Uterus (tissue), 4 donors: ENCODE data around the gene CD4. TPM values are rescaled to one million over a fixed set of nuclear protein-coding genes. Genes with fewer than 3 reads are reported as not detected.
"Not testable (repeated sequence)": the region's sequence is repeated elsewhere in the genome, so short reads cannot be mapped to it uniquely, and the experiment has no call there.

Experiments
- DNase-seq, 2 donors: peaks; one replicate each; pipeline ENCODE4 v3.0.0-alpha.2; 2019 to 2020
- H3K27ac ChIP-seq, 2 donors: fragments of 200-600 bp; sonication (generic); 1 replicate in 1 of 2; 2 replicates in 1 of 2; pipeline ENCODE4 v1.5.1; 2016 to 2018
- H3K27me3 ChIP-seq, 2 donors: fragments of 200-600 bp; sonication (generic); one replicate each; pipeline ENCODE4 v1.5.1; 2018 to 2019; ENCODE audit warnings: control low read depth in 1 of 2
- H3K36me3 ChIP-seq, 2 donors: fragments of 200-600 bp; sonication (generic); one replicate each; pipeline ENCODE4 v1.5.1; 2019; ENCODE audit warnings: control low read depth in 1 of 2
- H3K4me1 ChIP-seq, 2 donors: fragments of 200-600 bp; sonication (generic); one replicate each; pipeline ENCODE4 v1.5.1; 2018 to 2019; ENCODE audit warnings: control low read depth in 1 of 2
- H3K4me3 ChIP-seq, 2 donors: fragments of 200-600 bp; sonication (generic); 1 replicate in 1 of 2; 2 replicates in 1 of 2; pipeline ENCODE4 v1.5.1; 2018 to 2019; ENCODE audit warnings: mild to moderate bottlenecking in 1 of 2
- H3K9me3 ChIP-seq, 2 donors: fragments of 200-600 bp; sonication (generic); one replicate each; pipeline ENCODE4 v1.5.1; 2019; ENCODE audit warnings: control low read depth in 1 of 2
- POLR2A ChIP-seq, 2 donors: fragments of 450-650 bp; IDR thresholded peaks; one replicate each; pipeline ENCODE4 v1.6.1; 2016; ENCODE audit warnings: antibody characterized with exemption in 2 of 2, mild to moderate bottlenecking in 1 of 2, moderate library complexity in 1 of 2
- intact Hi-C: fragments of 100-400 bp; cut with DNase I; formaldehyde crosslinking; loops from one replicate; pipeline ENCODE4 v1.15.1; 2023; ENCODE audit warnings: low total_unique reads
- total RNA-seq, 4 donors: library from RNA; depleted of rRNA in 3 of 4; stranded (reverse); fragments of >200 nt in 3 of 4; gene quantifications; one replicate each; pipeline versions ENCODE4 v1.1.0 to v1.2.4, GENCODE V29; 2014 to 2023
- TF ChIP-seq, protein P1 (sequence below), 4 experiments: fragments of 200-600 bp in 2 of 4; fragments of 450-650 bp in 2 of 4; sonication (generic) in 2 of 4; IDR thresholded peaks; one replicate each; pipeline ENCODE4 v1.5.1; 2016 to 2019; ENCODE audit warnings: antibody characterized with exemption in 4 of 4, mild to moderate bottlenecking in 2 of 4, moderate library complexity in 1 of 4
- donor health status: DM: yes; HTN: yes; CAD: no.

The CD4 gene
- total RNA-seq, 4 donors from 2014 or later, result 1.0 to 24.3 (median 10.4) TPM

DNA sequence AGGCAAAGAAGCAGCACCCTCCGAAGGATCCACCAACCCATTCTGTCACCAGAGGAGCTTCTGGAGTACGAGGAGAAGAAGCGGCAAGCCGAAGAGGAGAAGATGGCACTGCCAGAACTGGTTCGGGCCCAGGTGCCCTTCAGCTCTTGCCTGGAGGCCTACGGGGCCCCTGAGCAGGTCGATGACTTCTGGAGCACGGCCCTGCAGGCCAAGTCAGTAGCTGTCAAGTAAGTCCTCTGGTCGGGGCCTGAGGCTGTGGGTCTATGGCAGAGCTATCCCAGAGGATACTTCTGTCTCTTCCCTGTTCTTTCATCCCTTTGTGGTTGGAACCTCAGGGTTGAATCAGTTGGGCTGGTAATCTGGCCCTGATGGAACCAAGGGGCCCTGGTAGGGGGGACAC is 72.1 kb downstream of the CD4 start:
- DNase-seq, result no peak
- TF ChIP-seq, protein P1, sequence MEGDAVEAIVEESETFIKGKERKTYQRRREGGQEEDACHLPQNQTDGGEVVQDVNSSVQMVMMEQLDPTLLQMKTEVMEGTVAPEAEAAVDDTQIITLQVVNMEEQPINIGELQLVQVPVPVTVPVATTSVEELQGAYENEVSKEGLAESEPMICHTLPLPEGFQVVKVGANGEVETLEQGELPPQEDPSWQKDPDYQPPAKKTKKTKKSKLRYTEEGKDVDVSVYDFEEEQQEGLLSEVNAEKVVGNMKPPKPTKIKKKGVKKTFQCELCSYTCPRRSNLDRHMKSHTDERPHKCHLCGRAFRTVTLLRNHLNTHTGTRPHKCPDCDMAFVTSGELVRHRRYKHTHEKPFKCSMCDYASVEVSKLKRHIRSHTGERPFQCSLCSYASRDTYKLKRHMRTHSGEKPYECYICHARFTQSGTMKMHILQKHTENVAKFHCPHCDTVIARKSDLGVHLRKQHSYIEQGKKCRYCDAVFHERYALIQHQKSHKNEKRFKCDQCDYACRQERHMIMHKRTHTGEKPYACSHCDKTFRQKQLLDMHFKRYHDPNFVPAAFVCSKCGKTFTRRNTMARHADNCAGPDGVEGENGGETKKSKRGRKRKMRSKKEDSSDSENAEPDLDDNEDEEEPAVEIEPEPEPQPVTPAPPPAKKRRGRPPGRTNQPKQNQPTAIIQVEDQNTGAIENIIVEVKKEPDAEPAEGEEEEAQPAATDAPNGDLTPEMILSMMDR (IDR thresholded peaks at IDR 0.05), result no peak
- no peak for TF ChIP-seq POLR2A (IDR thresholded peaks at IDR 0.05)
- H3K4me3 ChIP-seq, result no peak overlapping the region
- H3K9me3 ChIP-seq, result no peaks in the 10 kb centered on the region
- no peak overlapping the region for H3K27ac ChIP-seq
- H3K36me3 ChIP-seq, result no peaks in the 10 kb centered on the region
- no peaks in the 10 kb centered on the region for H3K27me3 ChIP-seq
- intact Hi-C loops, result no loop called here
- no peaks in the 10 kb centered on the region for H3K4me1 ChIP-seq

DNA sequence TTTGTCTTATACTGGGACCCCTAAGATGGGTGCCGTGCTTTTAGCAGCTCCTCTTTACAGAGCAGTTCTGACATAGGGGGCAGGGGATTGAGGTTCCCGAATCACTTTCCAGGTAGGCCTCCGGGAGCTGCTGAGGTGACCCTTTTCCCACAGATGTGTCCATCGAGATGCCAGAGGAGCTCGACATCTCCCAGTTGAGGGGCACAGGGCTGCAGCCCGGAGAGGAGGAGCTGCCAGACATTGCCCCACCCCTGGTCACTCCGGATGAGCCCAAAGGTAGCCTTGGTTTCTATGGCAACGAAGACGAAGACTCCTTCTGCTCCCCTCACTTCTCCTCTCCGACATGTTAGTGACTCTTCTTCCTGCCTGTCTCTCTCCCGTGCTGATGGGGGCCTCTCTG is 73.7 kb downstream of the CD4 start:
- TF ChIP-seq, protein P1 (IDR thresholded peaks at IDR 0.05), result no peak
- intact Hi-C loops, result no loop called here
- Histone ChIP-seq H3K4me3 (no peak overlapping the region), H3K4me1 (no peaks in the 10 kb centered on the region), H3K27ac (no peak overlapping the region), H3K27me3 (no peaks in the 10 kb centered on the region), H3K9me3 (no peaks in the 10 kb centered on the region), H3K36me3 (no peaks in the 10 kb centered on the region)
- no peak for DNase-seq

GRCh38 chr12:6863586-6864321 is 74.4 kb downstream of the CD4 start:
- no peaks in the 10 kb centered on the region for H3K9me3 ChIP-seq
- no peaks in the 10 kb centered on the region for H3K27me3 ChIP-seq
- no peak for DNase-seq
- TF ChIP-seq POLR2A (IDR thresholded peaks at IDR 0.05), result no peak
- TF ChIP-seq, protein P1 (IDR thresholded peaks at IDR 0.05), result no peak
- H3K36me3 ChIP-seq, result no peaks in the 10 kb centered on the region
- no peak overlapping the region for H3K4me3 ChIP-seq
- no peak overlapping the region for H3K27ac ChIP-seq
- peaks cover 0 to 7% of the 10 kb centered on the region in 2 donors for H3K4me1 ChIP-seq
- intact Hi-C loops, result no loop called here

GRCh38 chr12:6865307-6865706 is 76.0 kb downstream of the CD4 start:
- H3K9me3 ChIP-seq, H3K27ac ChIP-seq, DNase-seq, H3K4me3 ChIP-seq, H3K36me3 ChIP-seq, intact Hi-C loops, H3K27me3 ChIP-seq: not testable (repeated sequence)
- H3K4me1 ChIP-seq, result peaks cover 5 to 13% of the 10 kb centered on the region in 2 donors

DNA sequence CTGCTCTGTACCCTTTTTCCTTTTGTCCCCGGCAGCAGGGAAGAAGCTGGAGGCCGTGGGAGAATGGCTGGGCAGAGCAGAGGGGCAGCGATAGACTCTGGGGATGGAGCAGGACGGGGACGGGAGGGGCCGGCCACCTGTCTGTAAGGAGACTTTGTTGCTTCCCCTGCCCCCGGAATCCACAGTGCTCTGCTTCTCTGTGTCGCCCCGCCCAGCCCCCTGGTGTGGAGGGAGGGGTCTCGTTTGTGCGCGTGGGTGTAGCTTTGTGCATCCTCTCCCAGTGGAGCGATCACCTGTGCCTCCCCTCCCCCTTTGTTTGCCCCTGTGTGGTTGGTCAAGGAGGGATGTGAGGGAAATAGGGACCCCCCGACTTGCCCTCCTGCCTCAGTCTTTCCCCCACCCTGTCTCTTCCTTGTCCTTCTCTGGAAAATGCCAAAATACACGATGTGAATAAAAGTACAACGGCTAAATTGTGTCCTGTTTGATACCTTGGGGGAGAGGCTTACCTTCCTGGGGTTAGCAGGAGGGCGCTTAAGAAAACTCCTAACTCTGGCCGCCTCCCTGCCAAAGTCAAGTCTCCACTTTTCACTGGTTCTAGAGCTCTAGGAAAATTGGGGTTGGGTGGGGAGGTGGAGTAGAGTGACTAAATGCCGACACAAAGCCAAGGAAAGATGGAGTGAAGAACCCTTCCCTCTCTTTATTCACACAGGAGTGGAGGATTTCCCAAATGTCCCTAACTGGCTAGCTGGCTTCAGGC is 77.0 kb downstream of the CD4 start:
- peak in 1 of 2 donors; percentile 49 for DNase-seq
- no peaks in the 10 kb centered on the region for H3K36me3 ChIP-seq
- H3K9me3 ChIP-seq, result no peaks in the 10 kb centered on the region
- no peak for TF ChIP-seq POLR2A (IDR thresholded peaks at IDR 0.05)
- TF ChIP-seq, protein P1 (IDR thresholded peaks at IDR 0.05), result no peak
- no peaks in the 10 kb centered on the region for H3K27me3 ChIP-seq
- H3K27ac ChIP-seq, result peak overlapping the region; percentile 94 to 97
- H3K4me1 ChIP-seq, result peaks cover 5 to 18% of the 10 kb centered on the region in 2 donors
- peak overlapping the region in 1 of 2 donors; percentile 75 for H3K4me3 ChIP-seq
- intact Hi-C loops, result no loop called here
